ENCODE measurements around the gene ADCK1. TPM values are rescaled to one million over a fixed set of nuclear protein-coding genes. Genes with fewer than 3 reads are reported as not detected.

Gene ADCK1
- 4.1 and 8.5 TPM in 2 replicates for total RNA-seq

GRCh38 chr14:77799863-77800730 lies at the start of gene ADCK1:
TSS of gene ADCK1 (plus strand) at chr14:77800109. CDS start at chr14:77818979, 18,870 bp downstream.

GRCh38 chr14:77760381-77761204 lies 39.3 kb upstream of the ADCK1 start, which contains the start of gene SNW1:
TSS of gene SNW1 (minus strand) at chr14:77761156. CDS start at chr14:77761127, 29 bp downstream.

Other genes starting within 250 kb of the ADCK1 start
- 25.4 and 54.8 TPM in 2 replicates for gene SPTLC2, start 183.5 kb upstream of the ADCK1 start, total RNA-seq
- 8.8 and 9.6 TPM in 2 replicates for gene ALKBH1, start 92.1 kb upstream of the ADCK1 start, total RNA-seq
- gene SLIRP, start 92.0 kb upstream of the ADCK1 start, total RNA-seq = 94.4 and 230 TPM in 2 replicates
- 18.6 and 27.5 TPM in 2 replicates for gene SNW1, start 39.0 kb upstream of the ADCK1 start, total RNA-seq